ENCODE data around the gene PIWIL1.

GRCh38 chr12:130288691-130289090, 49.0 kb upstream of the PIWIL1 start:
- no peak for TF ChIP-seq POLR2A (IDR thresholded peaks at IDR 0.05; ENCODE audit: low read depth, low read length)
- TF ChIP-seq POLR2AphosphoS5 (IDR thresholded peaks at IDR 0.05; ENCODE audit: low read depth, low read length): no peak
- TF ChIP-seq TAF1 (IDR thresholded peaks at IDR 0.05; ENCODE audit: borderline replicate concordance, low read depth, low read length): no peak
